CD4-positive, alpha-beta T cell treated with Interleukin-6 at 100 ng/mL for 8 hours (primary cell): ENCODE data around the gene PTPRT.

Source experiments
- DNase-seq: peaks from one replicate; pipeline ENCODE4 v3.0.0-alpha.2; 2020; ENCODE audit warnings: mixed read lengths, low spot score

PTPRT gene

DNA sequence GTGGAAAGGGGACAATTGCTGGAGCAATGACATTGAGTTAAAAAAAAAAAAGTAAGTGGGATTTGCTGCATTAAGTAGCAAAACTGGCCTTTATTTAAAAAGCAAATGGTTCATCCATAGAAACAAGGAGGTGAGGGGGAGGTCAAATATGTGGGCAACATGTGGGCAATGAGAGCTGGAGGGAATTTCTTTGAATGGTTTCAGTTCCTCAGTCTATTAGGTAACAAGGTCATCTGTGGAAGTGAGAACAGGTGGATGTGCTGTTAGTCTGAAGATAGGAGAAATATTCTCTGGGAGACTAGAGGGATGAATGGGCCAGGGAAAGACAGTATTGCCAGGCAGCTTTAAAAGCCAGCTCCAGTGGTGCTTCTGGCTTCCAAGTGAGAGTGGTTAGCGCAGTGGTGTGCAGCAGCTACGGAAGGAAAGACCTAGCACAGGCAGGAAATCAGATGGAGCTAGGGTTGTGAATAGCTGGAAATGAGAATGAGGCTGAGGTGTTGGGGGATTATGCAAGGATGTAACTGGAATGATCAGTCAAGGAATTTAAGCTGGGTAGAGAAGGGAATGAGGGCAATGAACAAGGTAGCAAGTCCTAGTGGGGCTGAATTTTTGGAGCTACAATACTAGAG, 727.6 kb downstream of the PTPRT start:
- DNase-seq, result no peak

DNA sequence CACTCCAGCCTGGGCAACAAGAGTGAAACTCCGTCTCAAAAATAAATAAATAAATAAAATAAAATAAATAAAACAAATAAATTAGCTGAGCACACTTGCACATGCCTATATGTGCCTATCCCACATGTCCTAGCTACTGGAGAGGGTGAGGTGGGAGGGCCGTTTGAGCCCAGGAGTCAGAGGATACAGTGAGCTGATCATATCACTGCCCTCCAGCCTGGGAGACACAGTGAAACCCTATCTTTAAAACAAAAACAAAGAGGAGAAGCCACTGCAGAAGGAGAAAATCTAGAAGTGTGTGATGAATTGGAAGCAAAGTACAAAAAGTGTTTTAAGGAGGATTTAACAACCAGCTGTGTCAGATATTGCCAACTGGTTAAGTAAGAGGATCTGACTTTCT, 728.4 kb downstream of the PTPRT start:
- DNase-seq, result no peak

DNA sequence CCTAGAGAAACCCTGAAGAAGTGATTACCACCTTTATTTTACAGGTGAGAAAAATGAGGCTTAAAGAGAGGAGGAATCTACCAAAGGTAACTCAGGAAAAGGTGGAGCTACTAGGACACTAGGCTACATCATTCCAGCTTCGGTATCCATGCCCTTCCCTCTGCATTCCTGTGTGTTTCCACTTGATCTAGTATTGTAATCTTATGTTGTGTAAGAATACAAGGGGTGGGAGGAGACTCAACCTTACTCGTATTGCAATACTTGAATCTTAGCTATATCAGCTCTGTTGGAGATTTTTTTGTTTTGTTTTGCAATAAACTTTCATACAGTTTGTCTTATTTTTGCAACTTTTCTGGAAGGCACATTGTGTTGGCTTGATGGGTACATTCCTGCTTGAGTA, 742.4 kb downstream of the PTPRT start:
- DNase-seq, result no peak

DNA sequence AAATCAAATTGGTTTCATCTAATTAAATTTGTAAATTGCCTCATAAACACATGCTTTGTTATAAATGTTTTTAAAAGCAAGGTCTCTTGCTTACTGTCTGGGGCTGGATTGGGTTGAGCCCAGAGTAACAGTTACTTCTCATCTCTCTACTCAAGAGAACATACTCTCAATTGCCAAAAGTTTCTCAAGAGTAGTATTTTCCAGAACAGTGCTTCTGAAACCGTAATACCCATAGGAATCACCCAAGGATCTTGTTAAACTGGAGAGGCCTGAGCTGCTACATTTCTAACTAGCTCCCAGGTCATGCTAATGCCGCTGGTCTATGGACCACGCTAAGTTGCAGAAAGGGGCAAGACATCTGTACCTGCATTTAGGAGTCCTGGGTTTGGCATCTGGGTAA, 744.9 kb downstream of the PTPRT start:
- DNase-seq, result no peak

DNA sequence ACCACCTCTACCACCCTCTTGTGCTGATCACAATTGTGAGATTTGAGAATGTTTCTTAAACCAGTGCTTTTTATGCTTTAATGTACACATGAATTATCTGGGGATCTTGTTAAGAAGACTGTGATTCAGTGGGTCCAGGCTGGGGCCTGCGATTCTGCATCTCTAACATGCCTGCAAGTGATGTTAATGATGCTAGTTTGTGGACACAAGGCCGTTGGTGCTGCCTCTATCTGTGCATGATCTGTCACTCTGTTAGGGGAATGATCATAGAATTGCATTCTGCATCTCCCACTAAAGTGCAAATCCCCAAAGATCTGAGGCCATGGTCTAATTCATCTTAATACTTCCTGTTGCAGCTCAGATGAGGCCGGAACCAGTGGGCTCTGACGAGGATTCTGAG, 746.5 kb downstream of the PTPRT start:
- no peak for DNase-seq

DNA sequence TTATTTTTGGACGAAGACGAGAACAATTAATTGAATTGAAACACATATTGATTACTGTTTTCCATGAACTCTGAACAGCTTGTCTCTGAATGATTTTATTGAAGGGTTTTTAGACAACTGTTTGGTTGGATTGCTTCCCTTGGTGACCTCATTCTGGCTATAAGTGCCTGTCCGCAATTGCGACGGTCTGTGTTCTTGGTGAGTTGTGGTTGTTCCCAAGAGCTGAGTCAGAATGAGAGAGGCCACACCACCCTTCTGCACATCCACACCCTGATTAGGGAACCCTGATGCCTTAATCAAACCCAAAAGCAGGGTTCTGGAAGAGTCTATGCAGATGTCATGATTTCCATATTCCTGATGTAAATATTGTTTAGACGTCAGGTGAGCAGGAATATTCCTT, 747.0 kb downstream of the PTPRT start:
- no peak for DNase-seq

DNA sequence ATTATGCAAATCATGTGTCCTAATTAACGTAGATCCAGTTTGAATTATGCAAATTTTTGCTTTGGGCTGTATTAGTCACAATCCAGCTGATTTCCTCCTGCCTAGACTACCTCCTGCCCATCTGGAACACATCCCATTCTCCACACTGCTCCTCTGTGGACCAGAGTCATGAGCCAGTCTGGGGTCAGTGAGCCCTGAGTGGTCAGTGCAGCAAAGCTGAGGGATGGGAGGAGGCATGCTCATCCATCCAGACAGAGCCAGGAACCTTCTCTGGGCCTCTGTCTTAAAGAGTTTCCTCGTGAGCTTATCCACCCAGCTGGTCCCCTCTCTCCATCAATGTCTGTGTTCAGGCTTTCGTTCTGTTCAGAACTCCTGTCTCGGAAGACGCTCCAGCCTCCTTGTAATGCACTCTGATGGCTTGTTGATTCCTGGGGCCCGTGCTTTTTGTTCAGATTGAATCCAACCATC, 747.8 kb downstream of the PTPRT start:
- no peak for DNase-seq

DNA sequence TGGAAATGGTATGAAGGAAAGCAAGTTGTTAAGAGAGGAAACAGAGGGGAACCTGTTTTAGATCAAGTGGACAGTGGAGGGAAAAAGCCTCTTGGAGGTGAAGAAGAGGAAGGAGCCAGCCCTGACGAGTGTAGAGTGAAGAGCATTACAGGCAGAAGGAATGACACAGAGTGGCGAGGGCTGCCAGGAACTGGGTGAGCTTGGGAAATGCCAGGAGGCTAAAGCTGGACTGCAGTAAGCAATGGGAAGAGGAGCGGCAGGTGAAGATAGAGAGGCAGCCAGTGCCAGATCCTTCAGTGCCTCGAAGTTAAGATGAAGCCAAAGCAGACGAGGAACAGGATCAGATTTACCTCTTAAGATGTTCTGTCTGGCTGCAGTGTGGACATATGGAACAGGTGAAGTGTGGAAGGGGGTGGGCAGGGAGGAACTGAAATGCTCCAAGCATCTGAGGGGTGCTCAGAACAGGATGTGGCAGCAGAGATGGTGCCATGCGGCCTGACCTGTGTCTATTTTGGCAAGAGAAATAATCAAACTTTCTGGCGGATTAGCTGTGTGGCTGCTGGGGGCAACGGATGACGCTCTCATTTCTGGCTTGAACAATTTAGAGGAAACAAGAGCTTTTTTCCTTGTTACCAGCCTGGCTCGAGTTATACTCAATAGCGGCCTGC, 748.4 kb downstream of the PTPRT start:
- no peak for DNase-seq

DNA sequence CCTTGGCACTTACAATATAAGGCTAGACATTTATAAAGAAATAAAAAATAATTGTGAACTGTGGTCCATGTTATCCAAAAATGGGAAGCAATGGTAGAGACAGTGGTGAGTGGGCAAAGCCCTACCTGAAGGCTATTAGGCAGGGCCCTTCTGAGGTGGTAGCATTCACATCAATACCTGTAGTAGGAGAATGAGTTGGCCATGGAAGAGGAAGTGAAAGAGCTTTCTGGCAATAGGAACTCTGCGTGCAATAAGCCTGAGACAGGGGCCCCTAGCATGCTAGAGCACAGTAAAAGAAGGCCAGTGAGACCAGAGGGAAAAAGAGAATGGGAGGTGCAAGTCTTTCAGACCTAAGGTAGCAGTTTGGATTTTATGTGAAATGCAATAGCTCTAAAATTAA, 754.5 kb downstream of the PTPRT start:
- DNase-seq, result no peak

DNA sequence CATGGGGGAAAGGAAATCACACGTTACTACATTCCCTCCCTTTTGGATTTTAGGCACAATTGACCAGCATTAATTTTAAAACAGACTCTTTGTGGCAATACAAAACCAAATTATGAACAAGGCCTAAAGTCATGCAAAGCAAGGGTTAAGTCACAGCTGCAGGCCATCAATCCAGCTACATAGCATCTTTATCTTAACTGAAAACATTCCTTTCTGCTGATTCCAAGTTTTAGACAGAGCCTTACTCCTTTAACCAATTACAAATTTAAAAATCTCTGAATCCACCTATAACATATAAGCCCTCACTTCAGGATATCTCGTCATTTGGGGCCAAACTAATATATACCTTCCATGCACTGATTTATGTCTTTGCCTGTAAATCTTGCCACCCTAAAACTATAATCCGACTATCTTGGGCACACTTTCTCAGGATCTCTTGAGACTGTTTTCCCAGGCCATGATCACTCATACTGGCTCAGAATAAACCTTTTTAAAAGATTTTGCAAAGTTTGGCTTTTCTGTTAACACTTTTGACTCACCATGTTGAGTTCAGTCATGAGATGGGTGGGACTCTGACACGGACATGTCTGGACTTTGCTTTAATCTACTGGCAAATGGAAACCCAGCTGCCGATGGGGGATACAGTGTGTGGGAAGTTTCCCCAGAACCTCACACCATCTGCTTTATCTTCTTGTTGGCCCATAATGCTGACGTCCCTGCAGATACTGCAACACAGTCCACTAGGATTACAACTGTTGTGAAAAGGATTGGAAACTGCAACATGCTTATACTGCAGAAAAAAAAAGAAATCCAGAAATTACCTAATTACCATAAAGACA, 757.0 kb downstream of the PTPRT start:
- no peak for DNase-seq

DNA sequence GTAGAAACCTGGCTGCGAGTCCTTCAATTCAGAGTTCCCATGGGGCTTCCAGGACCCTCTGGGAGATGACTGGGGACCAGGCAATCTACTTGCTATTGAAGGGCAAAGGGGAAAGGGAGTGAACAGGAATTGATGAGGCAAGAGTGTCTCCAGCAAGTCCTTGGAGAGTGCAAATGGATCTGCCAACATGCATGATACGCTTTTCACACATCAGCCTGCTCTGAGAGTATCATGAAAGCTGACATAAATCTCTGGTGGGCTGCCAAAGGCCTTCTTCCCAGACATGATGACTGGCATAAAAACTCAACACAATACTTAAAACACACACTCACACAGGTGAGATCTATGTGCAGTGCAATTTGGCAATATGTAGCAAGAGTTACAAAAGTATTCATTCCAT, 759.1 kb downstream of the PTPRT start:
- DNase-seq, result no peak

DNA sequence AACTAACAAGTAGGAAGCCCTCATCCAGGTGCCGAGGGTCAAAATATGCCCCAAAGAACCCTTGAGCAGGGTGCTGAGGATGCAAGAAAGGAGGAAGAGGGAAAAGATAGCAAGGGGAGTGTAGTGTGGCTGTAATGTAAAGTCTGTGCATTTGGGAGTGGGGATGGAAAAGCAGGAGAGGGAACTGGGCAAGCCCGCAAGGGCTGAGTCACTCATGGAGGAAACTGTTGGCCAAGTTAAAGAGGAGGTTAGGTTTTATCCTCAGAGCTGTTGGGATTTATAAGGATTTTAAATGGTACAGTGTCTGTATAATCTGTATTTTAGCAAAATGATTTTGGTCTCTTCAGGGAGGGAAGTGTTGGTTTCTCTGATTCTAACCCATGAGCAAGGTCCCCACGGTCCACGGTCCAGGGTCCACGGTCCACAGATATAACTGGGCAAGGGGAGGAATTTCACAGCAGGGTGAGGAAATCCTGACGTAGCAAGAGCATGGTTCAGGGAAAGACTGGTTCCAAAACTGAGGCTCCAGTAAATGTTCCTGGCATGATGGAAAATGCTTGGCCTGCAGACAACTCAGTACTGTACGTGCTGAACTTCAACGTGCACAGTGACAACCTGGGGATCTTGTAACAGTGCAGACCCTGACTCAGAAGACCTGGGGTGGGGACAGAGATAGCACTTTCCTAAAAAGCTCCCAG, 759.8 kb downstream of the PTPRT start:
- no peak for DNase-seq

DNA sequence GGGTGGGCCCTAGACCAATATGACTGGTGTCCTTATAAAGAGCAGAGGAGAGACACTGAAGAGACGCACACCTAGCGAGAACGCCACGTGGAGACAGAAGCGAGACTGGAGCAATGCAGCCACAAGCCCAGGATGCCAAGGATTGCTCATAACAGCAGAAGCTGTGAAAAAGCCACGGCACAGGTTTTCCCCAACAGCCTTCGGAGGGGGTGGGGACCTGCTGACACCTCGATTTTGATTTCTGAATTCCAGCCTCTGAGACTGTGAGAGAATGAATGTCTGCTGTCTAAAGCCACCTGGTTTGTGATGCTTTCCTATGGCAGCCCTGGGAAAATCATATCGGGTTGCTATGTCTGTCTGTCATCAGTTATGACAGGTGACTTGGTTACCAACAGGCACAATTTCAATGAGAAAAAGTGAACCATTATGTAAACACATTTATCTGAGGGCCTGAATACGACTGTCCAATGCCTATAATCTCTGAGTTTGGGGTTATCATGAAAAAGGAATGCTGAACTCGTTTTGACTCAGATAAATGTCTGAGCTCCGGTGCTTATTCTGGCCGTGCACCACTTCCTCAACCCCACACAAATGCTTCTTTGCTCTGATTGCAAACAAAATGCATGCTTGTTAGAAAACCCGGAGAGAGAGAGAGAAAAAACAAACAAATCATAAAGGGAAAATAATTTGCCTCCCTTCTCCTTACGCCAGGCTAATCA, 769.7 kb downstream of the PTPRT start:
- no peak for DNase-seq

DNA sequence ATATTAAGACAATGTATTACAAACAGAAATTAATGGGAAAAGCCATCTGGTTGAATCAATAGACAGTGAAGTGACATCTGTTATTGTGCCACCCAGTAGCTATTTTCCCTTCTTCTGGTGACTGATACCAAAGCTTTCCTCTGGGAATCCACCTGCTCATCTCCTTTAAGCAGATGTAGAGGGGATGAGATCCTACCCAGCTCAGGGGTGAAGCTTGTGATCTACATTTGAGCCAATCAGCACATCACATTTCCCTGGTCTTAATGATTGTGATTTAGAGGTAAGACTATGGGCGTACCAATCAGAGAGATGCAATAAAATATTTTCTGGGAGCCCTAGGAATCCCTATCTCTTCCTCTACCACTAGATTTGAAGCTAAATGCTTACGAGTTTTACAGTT, 782.9 kb downstream of the PTPRT start:
- DNase-seq, result no peak

DNA sequence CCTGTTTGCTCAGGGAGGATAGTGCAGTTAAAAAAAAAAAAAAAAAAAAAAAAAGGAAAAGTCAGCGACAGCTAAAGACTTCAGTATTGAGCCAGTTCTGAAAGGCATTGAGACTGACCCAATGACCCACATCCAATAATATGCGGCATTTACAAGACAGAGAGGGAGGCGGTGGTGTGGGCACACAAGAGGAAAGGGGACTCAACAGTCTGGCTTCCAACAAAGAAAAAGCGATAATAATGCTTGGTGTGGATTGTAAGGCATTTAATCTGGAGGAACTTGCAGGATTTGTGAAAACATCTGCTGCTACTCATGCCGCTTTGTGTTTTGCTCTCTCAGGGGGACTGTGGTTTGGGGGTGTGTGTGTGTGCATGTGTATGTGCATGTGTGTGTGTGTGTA, 787.3 kb downstream of the PTPRT start:
- no peak for DNase-seq

DNA sequence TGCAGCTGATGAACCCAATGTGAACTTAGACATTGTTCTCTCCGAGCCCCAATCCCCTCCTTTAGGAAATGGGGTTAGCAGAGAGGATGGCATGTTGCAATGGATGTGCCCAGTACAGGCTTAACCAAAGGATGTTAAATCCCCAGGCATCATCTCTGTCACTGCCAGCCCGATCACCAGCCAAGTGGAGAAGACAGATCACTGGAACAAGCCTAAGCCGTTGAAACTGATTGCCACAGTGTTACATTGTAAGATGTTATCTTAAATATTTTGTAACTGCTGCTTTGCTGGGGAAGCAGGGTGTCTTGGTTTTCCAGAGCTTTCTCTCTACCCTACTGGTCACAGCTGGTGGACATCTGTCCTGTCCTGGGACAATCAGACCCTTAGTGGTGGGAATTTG, 788.1 kb downstream of the PTPRT start:
- DNase-seq, result no peak

DNA sequence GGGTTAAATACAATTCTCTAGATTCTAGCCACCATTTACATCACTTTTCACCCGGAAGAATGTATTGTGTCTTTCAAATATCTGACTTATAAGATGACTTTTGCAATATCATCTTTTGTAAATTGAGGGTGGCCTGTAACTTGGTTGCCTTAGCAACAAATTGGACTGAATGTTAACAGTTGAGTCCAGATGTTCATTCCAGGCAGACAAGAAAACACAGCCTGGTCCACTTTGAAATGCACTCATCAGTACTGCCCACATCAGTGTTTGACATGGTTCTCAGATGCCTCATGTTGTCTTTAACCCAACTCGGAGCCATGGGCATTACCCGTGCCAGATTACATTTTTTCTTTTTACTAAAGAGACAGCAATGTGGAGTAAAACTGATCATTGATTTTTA, 789.9 kb downstream of the PTPRT start:
- DNase-seq, result no peak

DNA sequence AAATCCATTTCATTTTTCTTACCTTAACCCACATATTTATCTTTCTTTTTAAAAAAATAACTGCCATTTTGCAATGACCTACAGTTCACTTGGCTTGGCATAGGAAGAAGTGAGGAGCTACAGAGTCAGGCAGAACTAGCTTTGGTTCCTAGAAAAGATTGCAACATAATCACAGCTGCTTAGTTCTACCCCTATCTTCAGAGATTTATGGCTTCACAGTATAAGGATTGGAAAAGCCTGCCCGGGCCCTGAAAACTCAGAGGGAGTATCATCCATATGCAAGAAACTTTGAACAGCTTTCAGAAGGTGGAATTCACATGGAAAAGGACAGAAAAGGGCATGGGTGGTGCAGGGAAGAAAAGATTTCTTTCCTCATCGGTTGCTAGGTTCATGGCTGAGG, 797.3 kb downstream of the PTPRT start:
- no peak for DNase-seq

DNA sequence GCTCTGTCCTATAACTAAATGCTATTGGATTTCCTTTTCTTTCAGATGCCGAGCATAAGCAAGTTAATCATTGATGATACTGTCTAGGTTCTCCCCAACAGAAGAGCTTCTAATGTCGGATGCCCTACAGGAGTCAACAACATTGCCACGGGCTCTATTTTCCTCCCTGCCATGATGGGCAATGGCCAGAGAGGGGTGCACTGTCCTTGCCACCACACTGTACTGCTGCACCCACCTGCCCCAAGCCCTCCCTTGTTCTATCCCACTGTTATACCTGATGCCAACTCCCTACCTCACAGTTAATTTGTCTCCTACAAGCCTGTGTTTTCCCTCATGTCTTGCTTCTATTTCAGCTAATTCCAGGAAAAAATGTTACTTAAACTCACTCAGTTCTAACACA, 797.9 kb downstream of the PTPRT start:
- DNase-seq, result no peak

DNA sequence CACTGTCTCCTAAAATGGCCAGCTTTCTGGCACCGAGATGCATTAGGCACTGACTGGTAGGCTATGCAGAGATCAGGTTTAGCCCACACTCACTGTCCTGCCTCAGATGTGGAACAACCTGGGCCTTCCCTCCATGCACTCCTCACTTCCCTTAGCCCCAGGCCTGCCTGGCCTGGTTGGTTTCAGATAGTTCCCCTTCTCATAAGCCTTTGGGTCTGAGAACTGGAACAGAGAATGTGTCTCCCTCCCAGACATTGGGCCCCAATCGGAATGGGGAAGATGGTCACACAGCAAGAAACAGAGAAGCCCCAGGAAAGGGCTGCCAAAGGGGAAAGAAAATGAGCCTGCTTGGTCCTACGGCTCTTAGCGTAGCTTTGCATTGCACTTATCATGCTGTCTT, 809.4 kb downstream of the PTPRT start:
- DNase-seq, result no peak

DNA sequence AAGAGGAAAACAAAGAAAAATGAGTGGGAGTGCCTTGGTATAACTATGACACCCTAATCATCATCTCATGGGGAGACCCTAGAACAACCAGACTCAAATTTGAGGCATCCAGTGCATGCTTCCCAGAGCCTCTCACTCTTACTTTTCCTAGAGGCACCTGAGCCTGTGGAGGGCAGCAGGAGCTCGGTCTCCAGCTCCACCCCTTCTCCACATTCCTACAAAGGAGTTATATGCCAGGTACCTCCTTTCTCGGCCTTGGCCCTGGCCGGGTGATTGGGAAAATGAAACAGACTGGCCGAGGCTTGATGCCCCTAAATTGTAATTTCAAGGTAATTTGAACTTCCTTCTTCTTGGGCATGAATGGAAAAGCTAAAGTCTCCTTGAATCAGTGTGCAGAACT, 810.3 kb downstream of the PTPRT start:
- no peak for DNase-seq

DNA sequence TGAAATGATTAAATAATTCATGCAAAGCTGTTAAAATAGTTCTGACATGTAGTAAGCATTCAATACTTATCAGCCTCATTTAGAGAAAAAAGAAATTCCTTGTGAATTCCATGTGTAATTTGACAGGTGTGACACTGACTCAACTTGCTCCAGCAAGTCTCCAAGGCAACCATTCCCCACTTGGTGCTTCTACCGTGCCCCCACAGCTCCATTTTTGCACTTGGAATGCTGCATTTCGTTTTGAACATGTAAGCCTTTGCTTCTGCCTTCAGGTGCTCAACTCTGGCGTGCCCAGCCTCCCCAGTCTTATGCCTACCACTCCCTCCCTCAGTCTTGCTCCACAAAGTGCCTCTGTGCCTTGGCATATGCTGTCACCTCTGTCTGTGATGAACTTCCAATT, 810.9 kb downstream of the PTPRT start:
- no peak for DNase-seq
